ENCODE results near the gene SCP2. TPM values are rescaled to one million over a fixed set of nuclear protein-coding genes. Genes with fewer than 3 reads are reported as not detected.

SCP2 gene
- total and polyA plus RNA-seq, 8 donors: 130 to 208 (median 148) TPM

DNA sequence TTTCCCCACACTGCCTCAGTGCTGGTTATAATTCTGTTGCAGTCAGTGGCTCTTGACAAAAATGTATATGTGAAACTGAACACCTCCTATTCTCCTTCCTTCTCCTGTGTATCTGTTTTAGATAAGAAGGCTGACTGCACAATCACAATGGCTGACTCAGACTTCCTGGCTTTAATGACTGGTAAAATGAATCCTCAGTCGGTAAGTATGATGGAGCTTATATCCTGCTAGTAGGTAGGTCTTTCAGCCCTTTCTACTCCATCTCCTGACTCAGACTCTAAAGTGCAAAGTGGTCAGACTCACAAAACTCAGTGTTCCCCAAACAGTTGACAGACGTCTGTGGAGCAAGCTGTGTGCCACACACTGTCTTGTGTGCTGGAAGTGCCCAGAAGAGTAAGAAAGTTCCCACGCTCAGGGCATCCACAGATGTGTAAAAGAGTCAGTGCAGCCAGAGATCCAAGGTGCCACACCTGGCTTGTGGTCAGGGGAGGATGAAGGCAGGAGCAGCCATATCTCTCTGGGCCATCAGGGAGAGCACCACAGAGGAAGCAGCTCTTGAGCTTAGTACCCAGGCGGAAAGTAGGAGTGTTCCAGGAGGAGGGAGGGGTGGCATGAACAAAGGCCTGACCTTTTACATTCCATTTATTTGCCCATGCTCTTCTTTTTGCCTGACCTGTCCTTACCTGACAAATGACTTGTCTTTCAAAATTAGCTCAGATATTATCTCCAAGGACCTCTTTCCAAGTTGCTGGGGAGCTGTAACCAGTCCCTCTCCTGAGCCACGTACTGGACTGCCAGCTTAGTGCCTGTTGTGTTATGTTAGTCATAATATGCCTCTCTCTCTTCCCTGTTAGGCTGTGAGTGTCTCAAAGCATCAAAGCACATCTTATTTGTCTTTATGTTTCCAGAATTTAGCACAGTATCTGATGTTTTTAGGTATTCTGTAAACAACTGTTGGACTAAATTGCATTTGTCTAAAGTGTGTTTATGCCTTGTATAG is 121.0 kb downstream of the SCP2 start:
- H3K9me3 ChIP-seq: no peaks in the 10 kb centered on the region
- no peaks in the 10 kb centered on the region for H3K27me3 ChIP-seq
- peaks cover 9 to 18% of the 10 kb centered on the region in 2 donors for H3K4me1 ChIP-seq
- no peak overlapping the region for H3K4me3 ChIP-seq
- TF ChIP-seq, protein P1, sequence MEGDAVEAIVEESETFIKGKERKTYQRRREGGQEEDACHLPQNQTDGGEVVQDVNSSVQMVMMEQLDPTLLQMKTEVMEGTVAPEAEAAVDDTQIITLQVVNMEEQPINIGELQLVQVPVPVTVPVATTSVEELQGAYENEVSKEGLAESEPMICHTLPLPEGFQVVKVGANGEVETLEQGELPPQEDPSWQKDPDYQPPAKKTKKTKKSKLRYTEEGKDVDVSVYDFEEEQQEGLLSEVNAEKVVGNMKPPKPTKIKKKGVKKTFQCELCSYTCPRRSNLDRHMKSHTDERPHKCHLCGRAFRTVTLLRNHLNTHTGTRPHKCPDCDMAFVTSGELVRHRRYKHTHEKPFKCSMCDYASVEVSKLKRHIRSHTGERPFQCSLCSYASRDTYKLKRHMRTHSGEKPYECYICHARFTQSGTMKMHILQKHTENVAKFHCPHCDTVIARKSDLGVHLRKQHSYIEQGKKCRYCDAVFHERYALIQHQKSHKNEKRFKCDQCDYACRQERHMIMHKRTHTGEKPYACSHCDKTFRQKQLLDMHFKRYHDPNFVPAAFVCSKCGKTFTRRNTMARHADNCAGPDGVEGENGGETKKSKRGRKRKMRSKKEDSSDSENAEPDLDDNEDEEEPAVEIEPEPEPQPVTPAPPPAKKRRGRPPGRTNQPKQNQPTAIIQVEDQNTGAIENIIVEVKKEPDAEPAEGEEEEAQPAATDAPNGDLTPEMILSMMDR (IDR thresholded peaks at IDR 0.05): no peak
- H3K27ac ChIP-seq: no peak overlapping the region
- intact Hi-C loops (cut with DNase I): no loop called here
- ATAC-seq: peak; percentile 35
- peaks cover 0 to 56% of the 10 kb centered on the region in 2 donors for H3K36me3 ChIP-seq
- DNase-seq: no peak

DNA sequence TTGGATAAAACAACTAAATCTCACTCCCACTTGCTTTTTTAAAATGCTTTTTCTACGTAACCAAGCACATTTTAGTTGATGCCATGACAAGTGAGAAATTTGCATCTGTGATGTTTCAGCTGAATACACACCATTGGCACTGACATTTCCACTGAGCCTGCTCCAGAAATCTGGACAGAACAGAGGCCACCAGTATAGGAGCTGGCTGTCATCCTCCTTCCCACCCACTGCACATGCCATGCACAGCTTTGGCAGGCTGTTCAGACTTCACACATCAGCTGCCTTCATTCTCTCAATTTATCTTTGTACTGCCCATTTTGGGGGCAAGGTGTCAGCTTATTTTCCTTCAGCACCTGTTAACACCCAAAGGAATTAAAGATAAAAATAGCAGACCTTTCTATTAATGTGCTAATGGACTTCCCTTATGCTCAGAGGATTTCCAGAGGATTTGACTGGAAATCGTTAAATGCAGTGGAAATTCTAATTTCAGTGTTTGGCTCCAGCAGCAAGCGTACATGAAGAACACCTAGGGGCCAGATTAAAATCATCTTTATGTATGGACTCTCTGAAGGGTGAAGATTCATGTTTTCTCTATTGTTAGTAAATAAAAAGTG is 122.0 kb downstream of the SCP2 start:
- Histone ChIP-seq H3K9me3 (no peaks in the 10 kb centered on the region), H3K4me3 (no peak overlapping the region), H3K27ac (no peak overlapping the region), H3K27me3 (no peaks in the 10 kb centered on the region), H3K36me3 (peaks cover 0 to 61% of the 10 kb centered on the region in 2 donors), H3K4me1 (peaks cover 9 to 18% of the 10 kb centered on the region in 2 donors)
- no peak for ATAC-seq
- TF ChIP-seq, protein P1 (IDR thresholded peaks at IDR 0.05): no peak
- intact Hi-C loops (cut with DNase I): no loop called here
- no peak for DNase-seq

DNA sequence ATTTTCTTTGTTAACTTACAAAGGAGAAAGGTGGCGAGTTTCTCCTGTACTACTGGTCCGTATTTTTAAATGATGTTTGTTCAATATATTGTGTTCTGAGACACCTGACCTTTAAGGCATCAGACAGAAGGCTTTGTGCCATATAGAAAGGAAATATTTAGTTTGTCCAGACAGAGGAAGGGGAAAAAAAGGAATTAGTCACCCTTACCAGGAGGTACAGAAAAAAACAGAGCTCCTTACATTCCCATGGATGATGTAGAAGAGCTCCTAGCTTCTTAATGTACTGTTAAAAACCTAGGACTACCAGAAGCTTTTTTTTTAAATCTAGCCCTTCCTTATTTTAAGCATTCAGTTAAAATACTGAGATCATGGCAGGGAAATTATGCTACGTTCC is 122.5 kb downstream of the SCP2 start:
- peaks cover 0 to 61% of the 10 kb centered on the region in 2 donors for H3K36me3 ChIP-seq

DNA sequence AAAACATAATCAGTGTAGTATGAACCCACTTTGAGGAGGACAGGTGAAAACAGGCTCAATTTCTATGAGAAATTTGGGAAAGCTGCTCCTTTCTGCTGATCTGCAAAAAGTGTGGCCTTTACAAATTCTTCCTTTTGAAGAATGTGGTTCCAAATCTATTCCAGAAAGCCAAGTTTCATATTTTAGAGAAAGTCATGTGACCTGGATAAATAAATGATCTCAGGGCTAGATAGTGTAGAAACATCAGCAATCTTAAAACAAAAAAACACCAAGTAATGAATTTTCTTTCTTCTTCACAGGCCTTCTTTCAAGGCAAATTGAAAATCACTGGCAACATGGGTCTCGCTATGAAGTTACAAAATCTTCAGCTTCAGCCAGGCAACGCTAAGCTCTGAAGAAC is 123.2 kb downstream of the SCP2 start:
- Histone ChIP-seq H3K4me1 (peaks cover 9 to 18% of the 10 kb centered on the region in 2 donors), H3K27me3 (no peaks in the 10 kb centered on the region), H3K36me3 (peaks cover 0 to 57% of the 10 kb centered on the region in 2 donors), H3K9me3 (no peaks in the 10 kb centered on the region), H3K27ac (peak overlapping the region in 1 of 2 donors; percentile 2), H3K4me3 (no peak overlapping the region)
- no peak for DNase-seq
- TF ChIP-seq, protein P1 (IDR thresholded peaks at IDR 0.05): no peak
- ATAC-seq: no peak
- intact Hi-C loops (cut with DNase I): no loop called here

More for the DNA sequence above, 122.5 kb downstream of the SCP2 start:
- H3K4me1 ChIP-seq: peaks cover 9 to 18% of the 10 kb centered on the region in 2 donors
- DNase-seq (no peak), ATAC-seq (no peak)
- no peak overlapping the region for H3K4me3 ChIP-seq
- H3K27ac ChIP-seq: peak overlapping the region in 1 of 2 donors; percentile 2
- TF ChIP-seq, protein P1 (IDR thresholded peaks at IDR 0.05): no peak
- H3K27me3 ChIP-seq: no peaks in the 10 kb centered on the region
- intact Hi-C loops (cut with DNase I): no loop called here
- no peaks in the 10 kb centered on the region for H3K9me3 ChIP-seq

DNA sequence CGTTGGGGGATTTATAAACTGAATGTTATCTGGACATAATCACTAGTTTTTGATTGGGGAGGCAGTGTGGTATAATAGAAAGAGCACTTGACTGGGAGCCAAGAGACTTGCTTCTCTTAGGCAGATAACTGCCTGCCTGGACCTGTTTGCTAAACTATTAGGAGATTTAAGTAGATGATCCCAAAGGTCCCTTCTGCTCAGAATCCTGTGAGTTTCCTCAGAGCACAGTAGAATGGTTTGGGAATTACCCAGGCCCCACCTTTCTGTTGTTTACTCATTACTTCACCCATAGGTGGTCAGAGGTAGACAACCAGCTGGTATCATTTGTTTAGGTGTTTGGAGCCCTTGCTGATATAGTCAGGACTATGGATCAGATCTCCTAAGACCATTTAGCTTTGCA is 124.6 kb downstream of the SCP2 start:
- Histone ChIP-seq H3K4me3 (no peak overlapping the region), H3K27me3 (no peaks in the 10 kb centered on the region), H3K36me3 (peaks cover 0 to 57% of the 10 kb centered on the region in 2 donors), H3K4me1 (peaks cover 8 to 13% of the 10 kb centered on the region in 2 donors), H3K27ac (no peak overlapping the region), H3K9me3 (no peaks in the 10 kb centered on the region)
- DNase-seq (no peak), ATAC-seq (no peak)
- TF ChIP-seq, protein P1 (IDR thresholded peaks at IDR 0.05): no peak
- intact Hi-C loops (cut with DNase I): no loop called here
